HEK293T (cell line): ENCODE measurements around the gene POLR2C.

ENCODE experiments used
- CTCF ChIA-PET: fragments of 350-600 bp; formaldehyde crosslinking; extraction: SDS; loops from one replicate; lab custom pipeline; 2021; ENCODE audit warnings: antibody characterized with exemption, inconsistent platforms; lab: Yijun Ruan, JAX
- POLR2A ChIA-PET: fragments of 350-600 bp; formaldehyde crosslinking; extraction: SDS; loops from one replicate; lab custom pipeline; 2020; ENCODE audit warnings: antibody characterized with exemption, inconsistent platforms; lab: Yijun Ruan, JAX
- DNase-seq: peaks from one replicate; pipeline ENCODE4 v3.0.0; 2012; ENCODE audit warnings: mixed read lengths; ENCODE audit errors: extremely low spot score
- BHLHE40 ChIP-seq: fragments of 450-650 bp; IDR thresholded peaks from 2 replicates; pipeline ENCODE4 v1.6.1; 2016; ENCODE audit warnings: mild to moderate bottlenecking, moderate library complexity, borderline replicate concordance
- CTBP1 ChIP-seq: fragments of 450-650 bp; IDR thresholded peaks from 2 replicates; pipeline ENCODE4 v1.6.1; 2016; ENCODE audit warnings: borderline replicate concordance
- ELF4 ChIP-seq: fragments of 450-650 bp; IDR thresholded peaks from 2 replicates; pipeline ENCODE4 v1.6.1; 2017; ENCODE audit warnings: antibody characterized with exemption
- FOXA1 ChIP-seq: fragments of 450-650 bp; IDR thresholded peaks from 2 replicates; pipeline ENCODE4 v1.6.1; 2016; ENCODE audit warnings: mild to moderate bottlenecking
- FOXK2 ChIP-seq: fragments of 450-650 bp; IDR thresholded peaks from 2 replicates; pipeline ENCODE4 v1.6.1; 2016; ENCODE audit warnings: mild to moderate bottlenecking
- FOXM1 ChIP-seq: fragments of 450-650 bp; IDR thresholded peaks from 2 replicates; pipeline ENCODE4 v1.6.1; 2017; ENCODE audit warnings: mild to moderate bottlenecking, borderline replicate concordance
- HDGF ChIP-seq: fragments of 450-650 bp; IDR thresholded peaks from 2 replicates; pipeline ENCODE4 v1.6.1; 2017; ENCODE audit warnings: antibody characterized with exemption, borderline replicate concordance
- L3MBTL2 ChIP-seq: fragments of 450-650 bp; conservative IDR thresholded peaks from 2 replicates; pipeline ENCODE4 v1.6.1; 2016; ENCODE audit warnings: mild to moderate bottlenecking
- LEF1 ChIP-seq: fragments of 450-650 bp; IDR thresholded peaks from 2 replicates; pipeline ENCODE4 v1.6.1; 2017; ENCODE audit warnings: mild to moderate bottlenecking, borderline replicate concordance
- NFRKB ChIP-seq: fragments of 450-650 bp; IDR thresholded peaks from 2 replicates; pipeline ENCODE4 v1.6.1; 2016; ENCODE audit warnings: mild to moderate bottlenecking, moderate library complexity
- PKNOX1 ChIP-seq: fragments of 450-650 bp; IDR thresholded peaks from 2 replicates; pipeline ENCODE4 v1.6.1; 2016
- SP1 ChIP-seq: fragments of 450-650 bp; IDR thresholded peaks from 2 replicates; pipeline ENCODE4 v1.6.1; 2017
- SUZ12 ChIP-seq: fragments of 450-650 bp; IDR thresholded peaks from 2 replicates; pipeline ENCODE4 v1.6.1; 2016; ENCODE audit warnings: mild to moderate bottlenecking
- TARDBP ChIP-seq: fragments of 450-650 bp; IDR thresholded peaks from 2 replicates; pipeline ENCODE4 v1.6.1; 2016
- ZNF384 ChIP-seq: fragments of 450-650 bp; IDR thresholded peaks from 2 replicates; pipeline ENCODE4 v1.6.1; 2016

Gene POLR2C

DNA sequence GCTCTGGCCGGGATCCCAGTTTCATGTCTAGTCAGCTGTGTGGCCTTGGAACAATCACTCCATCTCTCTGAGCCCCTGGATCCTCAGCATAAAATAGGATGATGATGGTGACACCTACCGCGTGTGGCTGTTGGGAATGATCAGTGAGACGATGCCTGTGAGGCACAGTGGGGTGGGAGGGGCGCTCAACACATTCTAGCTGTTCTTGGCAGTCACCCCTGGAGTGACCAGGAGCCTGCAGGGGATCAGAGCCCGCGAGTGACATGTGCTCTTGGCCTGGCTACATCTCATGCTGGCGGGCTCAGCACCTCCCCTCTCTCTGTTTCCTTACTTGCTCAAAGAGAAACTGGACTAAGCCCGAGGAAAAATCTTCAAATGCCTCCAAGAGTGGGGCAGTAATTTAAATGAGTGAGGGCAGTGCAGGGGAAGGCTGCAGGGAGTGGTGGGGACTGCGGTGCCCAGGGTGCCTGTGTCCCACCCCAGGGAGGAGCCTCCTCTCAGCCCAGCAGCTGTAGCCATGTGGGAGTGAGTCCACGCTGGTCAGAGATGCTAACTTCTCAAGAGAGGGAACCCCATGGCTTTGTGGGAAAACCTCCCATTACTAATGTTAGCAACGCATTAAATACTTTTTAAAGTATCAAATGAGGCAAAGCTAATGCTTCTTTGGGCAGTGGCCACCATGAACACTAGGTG, 46.9 kb downstream of the POLR2C start:
- DNase-seq = no peak
- TF ChIP-seq PKNOX1 (no peak), FOXK2 (no peak), NFRKB (no peak), FOXA1 (no peak), CTBP1 (no peak), ZNF384 (no peak), LEF1 (no peak), SP1 (no peak), TARDBP (no peak), FOXM1 (no peak), L3MBTL2 (no peak), SUZ12 (no peak), HDGF (no peak)
- ChIA-PET CTCF (no interaction called here), POLR2A (interaction anchor here (0.7 to 1.4 kb wide), 2 partner anchors 24 to 62 kb away, joined by 3 to 4 read pairs; partner anchors contain the start of genes CIAPIN1 and COQ9)

DNA sequence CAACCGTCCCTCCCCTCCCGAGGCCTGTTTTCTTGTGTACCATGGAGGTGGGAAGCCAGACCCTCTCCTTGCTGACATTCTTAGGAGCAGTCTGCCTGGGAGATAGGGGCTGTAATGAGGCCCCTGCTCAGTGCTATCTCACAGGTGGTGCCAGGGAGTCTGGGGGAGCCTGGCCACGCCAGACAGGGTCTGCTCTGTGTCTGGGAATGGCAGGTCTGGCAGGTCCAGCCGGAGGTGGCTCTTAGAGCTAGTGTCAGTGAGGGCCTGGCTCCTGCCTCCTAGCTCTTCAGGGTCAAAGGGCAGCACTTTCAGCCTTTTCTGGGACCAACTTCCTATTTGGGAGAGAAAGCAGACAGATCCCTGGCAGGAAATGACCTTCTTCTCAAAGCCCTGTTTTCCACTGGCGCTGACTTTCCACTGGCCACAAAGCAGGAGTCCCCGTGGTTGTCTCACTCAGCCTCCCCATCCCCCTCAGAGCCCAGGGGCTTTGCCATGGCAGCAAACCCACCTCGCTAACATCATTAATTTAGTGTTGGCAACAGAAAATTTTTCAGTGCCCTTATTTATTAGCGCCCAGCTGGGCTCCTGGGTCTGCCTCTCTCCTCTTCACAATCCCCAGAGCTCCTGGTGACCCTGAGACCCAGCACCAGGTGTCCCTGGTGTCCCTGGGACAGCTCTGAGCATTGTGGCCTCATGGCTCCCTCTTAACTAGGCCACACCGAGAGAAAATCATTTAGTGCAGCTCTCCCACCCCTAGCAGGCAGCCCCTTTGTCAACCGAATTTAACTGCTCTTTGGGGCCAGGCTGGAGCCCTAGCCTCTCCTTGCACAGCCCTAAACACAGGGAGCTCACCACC, 47.8 kb downstream of the POLR2C start:
- POLR2A ChIA-PET = interaction anchor here (0.7 to 1.4 kb wide), 2 partner anchors 25 to 63 kb away, joined by 3 to 4 read pairs; partner anchors contain the start of genes CIAPIN1 and COQ9
- DNase-seq = no peak
- CTCF ChIA-PET = no interaction called here
- TF ChIP-seq SUZ12 (no peak), CTBP1 (no peak), SP1 (no peak), LEF1 (no peak)

DNA sequence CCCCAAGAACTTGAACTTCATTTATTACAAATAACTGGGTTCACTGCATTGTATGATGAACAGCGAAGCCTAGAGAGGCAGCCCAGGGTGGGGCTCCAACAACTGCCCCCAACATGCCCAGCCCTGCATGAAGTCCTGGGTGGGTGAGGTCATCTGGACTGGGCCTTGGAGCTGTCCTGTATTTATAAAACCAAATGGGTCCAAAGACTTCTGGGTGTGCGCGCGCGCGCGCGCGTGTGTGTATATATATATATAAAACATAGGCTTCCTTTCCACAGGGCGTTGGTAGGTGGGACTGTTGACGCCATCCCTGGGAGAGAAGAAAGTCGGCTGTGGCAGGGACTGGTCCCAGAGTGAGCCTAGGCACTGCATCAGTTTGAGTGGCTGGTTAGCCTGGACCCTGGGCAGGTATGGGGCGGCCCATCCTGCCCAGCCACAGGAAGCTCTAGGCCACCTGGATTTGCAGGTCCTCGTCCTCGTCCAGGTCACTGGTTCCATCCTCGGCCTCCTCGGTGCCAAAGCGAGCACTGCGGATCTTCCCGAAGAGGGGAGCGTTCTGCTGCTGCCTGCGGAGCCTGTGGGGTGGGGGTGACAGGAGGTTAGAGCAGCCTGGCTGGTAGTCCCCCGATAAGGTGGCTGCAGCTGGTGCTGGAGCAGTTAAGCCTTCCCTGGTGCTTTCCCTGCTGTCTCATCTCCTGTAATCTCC, 50.0 kb downstream of the POLR2C start:
- ChIA-PET POLR2A (no interaction called here), CTCF (no interaction called here)
- no peak for DNase-seq
- TF ChIP-seq NFRKB (no peak), SUZ12 (no peak), FOXM1 (no peak), L3MBTL2 (no peak), SP1 (no peak)

GRCh38 chr16:57513371-57514102, 51.1 kb downstream of the POLR2C start:
- ChIA-PET POLR2A (interaction anchor here (1.3 kb wide), 1 partner anchor 66 kb away, joined by 4 read pairs; the partner anchor contains the start of genes CIAPIN1 and COQ9), CTCF (interaction anchor here (0.6 kb wide), 1 partner anchor 1666 kb away, joined by 5 read pairs; no protein-coding TSS in a partner anchor)
- peak; percentile 46 for DNase-seq
- TF ChIP-seq SP1 (no peak), PKNOX1 (peak; percentile 47; the same call in 1 of the 2 replicates)

DNA sequence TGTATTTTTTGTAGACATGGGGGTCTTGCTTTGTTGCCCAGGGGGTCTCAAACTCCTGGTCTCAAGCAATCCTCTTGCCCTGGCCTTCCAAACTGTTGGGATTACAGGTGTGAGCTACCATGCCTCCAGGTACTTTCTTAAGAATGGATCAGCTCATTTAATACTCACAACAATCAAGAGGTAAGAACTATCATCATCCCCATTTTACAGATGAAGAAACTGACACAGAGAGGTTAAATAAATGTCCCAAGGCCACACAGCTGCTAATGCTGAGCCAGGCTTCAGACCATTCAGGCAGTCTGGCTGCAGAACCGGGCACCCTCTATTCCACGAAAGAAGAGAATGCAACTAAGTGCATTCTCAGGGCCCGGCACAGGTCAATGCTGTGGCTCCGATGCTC, 51.9 kb downstream of the POLR2C start:
- CTCF ChIA-PET = interaction anchor here (0.6 kb wide), 1 partner anchor 1667 kb away, joined by 5 read pairs; no protein-coding TSS in a partner anchor

More for the DNA sequence above, 51.9 kb downstream of the POLR2C start:
- DNase-seq = no peak
- POLR2A ChIA-PET = no interaction called here
- no peak for TF ChIP-seq ELF4
- no peak for TF ChIP-seq SP1
- no peak for TF ChIP-seq BHLHE40
- TF ChIP-seq FOXM1 = no peak
- TF ChIP-seq ZNF384 = no peak
- no peak for TF ChIP-seq FOXA1
- TF ChIP-seq PKNOX1 = no peak
